ENCODE measurements around the gene STRN4. TPM values are rescaled to one million over a fixed set of nuclear protein-coding genes. Genes with fewer than 3 reads are reported as not detected.
A peak's percentile ranks its signal among the peaks of the same experiment; 100 is the strongest.

The STRN4 gene
- total RNA-seq, 6 donors from 2014 or later, result 59.8 to 168 (median 83.7) TPM

DNA sequence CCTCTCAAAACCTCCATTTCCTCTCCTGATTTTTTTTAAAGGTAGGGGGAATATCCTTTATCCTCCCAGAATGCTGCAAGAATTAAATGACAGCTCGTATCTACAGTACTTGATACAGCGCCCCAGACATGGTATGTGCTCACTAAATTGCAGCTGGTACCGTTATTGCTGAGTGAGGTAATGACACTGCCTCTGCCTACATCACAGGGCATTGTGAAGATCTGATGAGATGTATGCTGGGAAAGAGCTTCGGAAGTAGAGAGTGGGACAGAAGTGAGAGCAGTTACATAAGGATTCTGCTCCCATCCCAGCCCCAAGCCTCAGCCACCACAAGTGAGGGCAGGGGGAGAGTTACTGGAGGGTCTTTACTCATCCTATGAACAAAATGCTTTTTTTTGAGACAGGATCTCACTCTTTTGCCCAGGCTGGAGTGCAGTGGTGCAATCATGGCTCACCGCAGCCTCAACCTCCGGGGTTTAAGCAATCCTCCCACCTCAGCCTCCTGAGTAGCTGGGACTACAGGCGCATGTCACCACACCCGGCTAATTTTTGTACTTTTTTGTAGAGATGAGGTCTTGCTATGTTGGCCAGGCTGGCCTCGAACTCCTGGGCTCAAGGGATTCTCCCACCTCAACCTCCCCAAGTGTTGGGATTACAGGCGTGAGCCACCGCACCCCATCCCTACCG lies 2.1 kb downstream of the STRN4 start:
- H3K27ac ChIP-seq, result peak overlapping the region in 1 of 4 donors; percentile 27
- DNase-seq (no peak), ATAC-seq (ENCODE audit: low FRiP score in 2 of 2) (no peak)
- H3K9me3 ChIP-seq, result no peaks in the 10 kb centered on the region
- peaks cover 29 to 60% (median 32%) of the 10 kb centered on the region in 4 donors for H3K4me1 ChIP-seq
- H3K27me3 ChIP-seq, result no peaks in the 10 kb centered on the region
- 77 to 78% methylated on average over 12 of the region's 12 CpGs for WGBS, 2 donors
- no peak for TF ChIP-seq POLR2AphosphoS5 (IDR thresholded peaks at IDR 0.05)
- no peak for TF ChIP-seq POLR2A (IDR thresholded peaks at IDR 0.05)
- TF ChIP-seq, protein P1, sequence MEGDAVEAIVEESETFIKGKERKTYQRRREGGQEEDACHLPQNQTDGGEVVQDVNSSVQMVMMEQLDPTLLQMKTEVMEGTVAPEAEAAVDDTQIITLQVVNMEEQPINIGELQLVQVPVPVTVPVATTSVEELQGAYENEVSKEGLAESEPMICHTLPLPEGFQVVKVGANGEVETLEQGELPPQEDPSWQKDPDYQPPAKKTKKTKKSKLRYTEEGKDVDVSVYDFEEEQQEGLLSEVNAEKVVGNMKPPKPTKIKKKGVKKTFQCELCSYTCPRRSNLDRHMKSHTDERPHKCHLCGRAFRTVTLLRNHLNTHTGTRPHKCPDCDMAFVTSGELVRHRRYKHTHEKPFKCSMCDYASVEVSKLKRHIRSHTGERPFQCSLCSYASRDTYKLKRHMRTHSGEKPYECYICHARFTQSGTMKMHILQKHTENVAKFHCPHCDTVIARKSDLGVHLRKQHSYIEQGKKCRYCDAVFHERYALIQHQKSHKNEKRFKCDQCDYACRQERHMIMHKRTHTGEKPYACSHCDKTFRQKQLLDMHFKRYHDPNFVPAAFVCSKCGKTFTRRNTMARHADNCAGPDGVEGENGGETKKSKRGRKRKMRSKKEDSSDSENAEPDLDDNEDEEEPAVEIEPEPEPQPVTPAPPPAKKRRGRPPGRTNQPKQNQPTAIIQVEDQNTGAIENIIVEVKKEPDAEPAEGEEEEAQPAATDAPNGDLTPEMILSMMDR (IDR thresholded peaks at IDR 0.05), result no peak
- TF ChIP-seq EP300 (IDR thresholded peaks at IDR 0.05), result no peak
- peaks cover 0 to 5% (median 2%) of the 10 kb centered on the region in 4 donors for H3K36me3 ChIP-seq
- H3K4me3 ChIP-seq, result peak overlapping the region in 2 of 4 donors; percentile 93 to 100

DNA sequence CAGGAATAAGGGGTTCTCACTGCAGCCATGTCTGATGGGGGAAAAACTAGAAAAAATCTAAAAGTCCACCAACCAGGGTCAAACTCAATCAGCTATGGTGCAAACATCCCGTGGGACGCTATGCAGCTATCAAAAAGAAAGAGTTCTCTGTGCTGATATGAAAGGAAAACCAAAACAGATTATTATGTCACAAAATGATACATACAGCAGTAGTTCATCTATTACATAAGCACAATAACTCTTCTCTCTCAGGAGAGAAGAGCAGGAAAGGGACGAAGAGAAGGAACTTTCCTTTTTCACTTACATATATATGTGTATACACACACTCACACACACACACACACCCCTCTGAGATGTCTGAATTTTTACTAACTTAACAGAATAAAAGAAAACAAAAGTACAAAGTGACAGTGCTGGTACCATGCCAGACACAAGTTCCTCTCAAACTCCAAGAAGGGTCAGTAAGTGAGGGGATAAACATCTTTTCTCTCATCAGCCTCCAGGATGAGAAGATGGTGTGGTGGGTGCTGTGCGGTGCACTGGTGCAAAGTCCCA lies 3.2 kb downstream of the STRN4 start:
- Histone ChIP-seq H3K36me3 (peaks cover 0 to 13% (median under 1%) of the 10 kb centered on the region in 4 donors), H3K27me3 (no peaks in the 10 kb centered on the region), H3K4me3 (no peak overlapping the region), H3K9me3 (no peaks in the 10 kb centered on the region), H3K4me1 (peaks cover 29 to 70% (median 36%) of the 10 kb centered on the region in 4 donors), H3K27ac (no peak overlapping the region)
- no peak for TF ChIP-seq POLR2A (IDR thresholded peaks at IDR 0.05)
- TF ChIP-seq, protein P1 (IDR thresholded peaks at IDR 0.05), result no peak
- no peak for TF ChIP-seq EP300 (IDR thresholded peaks at IDR 0.05)
- no peak for TF ChIP-seq POLR2AphosphoS5 (IDR thresholded peaks at IDR 0.05)
- no peak for DNase-seq
- no peak for ATAC-seq (ENCODE audit: low FRiP score in 2 of 2)
- 51 to 58% methylated on average over 4 of the region's 4 CpGs for WGBS, 2 donors

DNA sequence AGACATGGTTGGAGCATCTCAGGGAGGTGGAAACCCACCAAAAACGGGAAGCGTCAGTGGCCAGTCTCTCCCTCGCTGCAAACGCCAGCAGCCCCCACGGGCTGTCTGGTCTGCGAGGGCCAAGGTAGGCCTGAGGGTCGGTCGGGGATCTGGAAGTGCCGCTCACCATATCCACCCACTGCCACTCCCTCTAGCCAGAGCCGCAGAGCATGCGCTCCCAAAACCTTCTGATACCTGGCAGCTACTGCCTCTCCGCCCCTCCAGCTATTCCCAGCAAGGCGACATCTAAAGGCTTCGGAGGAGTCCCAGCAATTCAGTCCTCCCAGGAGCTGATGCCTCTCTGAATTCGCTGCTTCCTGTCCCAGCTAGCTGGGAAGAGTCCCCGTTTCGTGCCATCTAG lies 4.8 kb downstream of the STRN4 start:
- DNase-seq (no peak), ATAC-seq (ENCODE audit: low FRiP score in 2 of 2) (no peak)
- 88 to 92% methylated on average over 13 to 17 of the region's 17 CpGs for WGBS, 2 donors
- Histone ChIP-seq H3K27ac (no peak overlapping the region), H3K4me1 (peaks cover 35 to 75% (median 43%) of the 10 kb centered on the region in 4 donors), H3K4me3 (no peak overlapping the region), H3K36me3 (peaks cover 0 to 24% (median 12%) of the 10 kb centered on the region in 4 donors), H3K27me3 (no peaks in the 10 kb centered on the region), H3K9me3 (no peaks in the 10 kb centered on the region)
- TF ChIP-seq, protein P1 (IDR thresholded peaks at IDR 0.05), result no peak
- TF ChIP-seq POLR2AphosphoS5 (IDR thresholded peaks at IDR 0.05) (no peak), EP300 (IDR thresholded peaks at IDR 0.05) (no peak), POLR2A (IDR thresholded peaks at IDR 0.05) (no peak)

DNA sequence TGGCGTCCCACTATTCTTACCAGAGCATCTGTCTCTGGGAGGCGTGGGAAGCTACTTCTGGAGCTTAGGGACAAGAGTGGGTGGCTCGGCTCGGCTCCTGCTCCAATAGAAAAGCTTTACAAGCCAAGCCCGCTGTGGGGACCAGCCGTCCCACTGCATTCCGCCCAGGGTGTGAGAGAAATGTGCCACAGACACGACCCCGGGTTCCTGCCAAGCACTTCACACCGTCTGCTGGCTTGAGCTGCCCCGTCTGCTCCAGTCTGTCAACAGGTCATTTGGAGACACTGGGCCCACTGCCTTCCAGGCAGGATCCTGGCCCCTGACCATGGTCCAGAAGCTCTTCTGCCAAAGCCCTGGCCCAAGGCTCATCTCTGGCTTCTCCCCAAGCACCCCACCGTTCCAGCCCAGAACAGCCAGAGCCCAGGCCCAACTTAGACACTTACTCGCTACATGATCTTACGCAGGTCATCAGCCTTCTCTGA lies 6.9 kb downstream of the STRN4 start:
- Histone ChIP-seq H3K27me3 (no peaks in the 10 kb centered on the region), H3K27ac (peak overlapping the region; percentile 23 to 81 (median 72)), H3K36me3 (peaks cover 0 to 39% (median 24%) of the 10 kb centered on the region in 4 donors), H3K4me1 (peaks cover 24 to 77% (median 41%) of the 10 kb centered on the region in 4 donors), H3K4me3 (no peak overlapping the region), H3K9me3 (no peaks in the 10 kb centered on the region)
- ATAC-seq (ENCODE audit: low FRiP score in 2 of 2) (peak; percentile 71 to 72), DNase-seq (no peak)
- TF ChIP-seq POLR2AphosphoS5 (IDR thresholded peaks at IDR 0.05) (peak; percentile 43 to 81), POLR2A (IDR thresholded peaks at IDR 0.05) (no peak), EP300 (IDR thresholded peaks at IDR 0.05) (peak in 1 of 4 donors; percentile 48)
- 75 to 82% methylated on average over 2 to 13 of the region's 14 CpGs for WGBS, 2 donors

DNA sequence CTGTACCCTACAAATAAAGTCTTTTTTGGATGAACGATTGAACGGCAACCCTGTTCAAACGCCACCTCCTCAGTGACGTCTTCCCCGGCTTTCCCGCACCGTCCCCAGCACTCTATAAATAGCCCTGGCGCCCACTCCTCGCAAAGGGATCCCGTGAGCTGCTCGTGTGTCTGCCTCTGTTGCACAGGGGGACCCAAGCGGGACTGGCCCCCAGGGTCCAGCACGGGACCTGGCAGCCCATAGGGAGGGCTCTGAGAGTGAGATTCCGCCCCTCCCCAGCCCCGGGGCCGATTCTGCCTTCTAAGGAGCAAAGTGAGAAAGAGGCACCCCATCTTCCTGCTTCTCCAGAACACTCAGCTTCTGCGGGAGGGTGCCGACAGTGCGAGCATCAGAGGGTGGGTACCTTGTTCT lies 8.5 kb downstream of the STRN4 start:
- Histone ChIP-seq H3K36me3 (peaks cover 8 to 53% (median 38%) of the 10 kb centered on the region in 4 donors), H3K27ac (peak overlapping the region; percentile 14 to 81 (median 67)), H3K4me3 (no peak overlapping the region), H3K4me1 (peaks cover 17 to 66% (median 30%) of the 10 kb centered on the region in 4 donors), H3K9me3 (no peaks in the 10 kb centered on the region), H3K27me3 (no peaks in the 10 kb centered on the region)
- ATAC-seq (ENCODE audit: low FRiP score in 2 of 2) (no peak), DNase-seq (peak in 1 of 2 donors; percentile 53)
- 80 to 90% methylated on average over 19 of the region's 19 CpGs for WGBS, 2 donors
- no peak for TF ChIP-seq POLR2A (IDR thresholded peaks at IDR 0.05)
